Activated B cell treated with CpG ODN at 0.5 μM for 24 hours (primary cell): ENCODE results near the gene SIPA1. TPM values are rescaled to one million over a fixed set of nuclear protein-coding genes. Genes with fewer than 3 reads are reported as not detected.

Experiments
- ATAC-seq: fragments of 200-7000 bp; cut with Tn5 transposase; one replicate; pipeline ENCODE4 v1.10.0; 2021; ENCODE audit warnings: low read depth, mild to moderate bottlenecking, moderate library complexity
- CTCF ChIA-PET: fragments of 350-600 bp; sonication (Branson Sonifier 250); formaldehyde crosslinking; loops from one replicate; lab custom pipeline; 2021; ENCODE audit warnings: antibody characterized with exemption; lab: Charles Lee
- POLR2A ChIA-PET: fragments of 350-600 bp; sonication (Branson Sonifier 250); formaldehyde crosslinking; loops from one replicate; lab custom pipeline; 2021; ENCODE audit warnings: antibody characterized with exemption; lab: Charles Lee
- DNase-seq: peaks from one replicate; pipeline ENCODE4 v3.0.0; 2022
- H3K27ac Mint-ChIP-seq: one replicate; pipeline ENCODE4 v1.8.0; 2020; ENCODE audit warnings: mixed read lengths
- H3K27me3 Mint-ChIP-seq: one replicate; pipeline ENCODE4 v1.8.0; 2021; ENCODE audit warnings: mixed read lengths
- H3K36me3 Mint-ChIP-seq: one replicate; pipeline ENCODE4 v1.8.0; 2021; ENCODE audit warnings: low read depth, mixed read lengths
- H3K4me1 Mint-ChIP-seq: one replicate; pipeline ENCODE4 v1.8.0; 2021; ENCODE audit warnings: mixed read lengths
- H3K4me3 Mint-ChIP-seq: one replicate; pipeline ENCODE4 v1.8.0; 2020; ENCODE audit warnings: mild to moderate bottlenecking, mixed read lengths
- H3K9me3 Mint-ChIP-seq: one replicate; pipeline ENCODE4 v1.8.0; 2020; ENCODE audit warnings: mixed read lengths
- intact Hi-C: fragments of 100-400 bp; cut with micrococcal nuclease; formaldehyde crosslinking; loops from one replicate; pipeline ENCODE4 v1.15.1; 2024
- total RNA-seq: library from RNA; stranded (reverse); gene quantifications from 2 replicates; pipeline ENCODE4 v1.2.3, GENCODE V29; 2022
- TF ChIP-seq, protein P1 (sequence below): fragments of 200-600 bp; IDR thresholded peaks from one replicate; pipeline ENCODE4 v1.8.0; 2022; ENCODE audit warnings: antibody characterized with exemption, mild to moderate bottlenecking

SIPA1 gene
- total RNA-seq, 1 donor from 2014 or later, result 252 TPM

DNA sequence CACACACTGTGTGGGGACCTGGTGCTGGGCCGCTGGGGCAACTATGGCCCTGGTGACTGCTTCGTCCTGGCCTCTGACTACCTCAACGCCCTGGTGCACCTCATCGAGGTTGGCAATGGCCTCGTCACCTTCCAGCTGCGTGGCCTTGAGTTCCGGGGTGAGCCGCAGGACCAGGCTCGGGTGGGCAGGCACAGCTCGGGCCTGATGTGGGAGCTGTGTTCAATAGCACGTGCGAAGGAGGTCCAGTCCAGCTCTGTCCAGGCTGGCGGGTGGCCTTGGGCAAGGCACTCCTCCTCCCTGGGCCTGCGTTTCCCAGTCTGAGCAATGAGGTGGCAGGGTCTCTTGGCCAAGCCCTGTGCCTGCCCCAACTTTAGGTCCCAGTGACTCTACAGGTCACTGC lies 8.3 kb upstream of the SIPA1 start:
- TF ChIP-seq, protein P1, sequence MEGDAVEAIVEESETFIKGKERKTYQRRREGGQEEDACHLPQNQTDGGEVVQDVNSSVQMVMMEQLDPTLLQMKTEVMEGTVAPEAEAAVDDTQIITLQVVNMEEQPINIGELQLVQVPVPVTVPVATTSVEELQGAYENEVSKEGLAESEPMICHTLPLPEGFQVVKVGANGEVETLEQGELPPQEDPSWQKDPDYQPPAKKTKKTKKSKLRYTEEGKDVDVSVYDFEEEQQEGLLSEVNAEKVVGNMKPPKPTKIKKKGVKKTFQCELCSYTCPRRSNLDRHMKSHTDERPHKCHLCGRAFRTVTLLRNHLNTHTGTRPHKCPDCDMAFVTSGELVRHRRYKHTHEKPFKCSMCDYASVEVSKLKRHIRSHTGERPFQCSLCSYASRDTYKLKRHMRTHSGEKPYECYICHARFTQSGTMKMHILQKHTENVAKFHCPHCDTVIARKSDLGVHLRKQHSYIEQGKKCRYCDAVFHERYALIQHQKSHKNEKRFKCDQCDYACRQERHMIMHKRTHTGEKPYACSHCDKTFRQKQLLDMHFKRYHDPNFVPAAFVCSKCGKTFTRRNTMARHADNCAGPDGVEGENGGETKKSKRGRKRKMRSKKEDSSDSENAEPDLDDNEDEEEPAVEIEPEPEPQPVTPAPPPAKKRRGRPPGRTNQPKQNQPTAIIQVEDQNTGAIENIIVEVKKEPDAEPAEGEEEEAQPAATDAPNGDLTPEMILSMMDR, result no peak
- Mint-ChIP-seq H3K9me3 (no peaks in the 10 kb centered on the region), H3K27ac (no peak overlapping the region), H3K27me3 (no peaks in the 10 kb centered on the region), H3K36me3 (peaks cover 70% of the 10 kb centered on the region), H3K4me1 (peaks cover 9% of the 10 kb centered on the region), H3K4me3 (no peak overlapping the region)
- ATAC-seq, result no peak
- CTCF ChIA-PET, result no interaction called here
- POLR2A ChIA-PET, result interaction anchor here (0.6 to 0.7 kb wide), 2 partner anchors 9 to 28 kb away, joined by 3 to 10 read pairs; no protein-coding TSS in a partner anchor
- intact Hi-C loops, result no loop called here
- DNase-seq, result no peak

DNA sequence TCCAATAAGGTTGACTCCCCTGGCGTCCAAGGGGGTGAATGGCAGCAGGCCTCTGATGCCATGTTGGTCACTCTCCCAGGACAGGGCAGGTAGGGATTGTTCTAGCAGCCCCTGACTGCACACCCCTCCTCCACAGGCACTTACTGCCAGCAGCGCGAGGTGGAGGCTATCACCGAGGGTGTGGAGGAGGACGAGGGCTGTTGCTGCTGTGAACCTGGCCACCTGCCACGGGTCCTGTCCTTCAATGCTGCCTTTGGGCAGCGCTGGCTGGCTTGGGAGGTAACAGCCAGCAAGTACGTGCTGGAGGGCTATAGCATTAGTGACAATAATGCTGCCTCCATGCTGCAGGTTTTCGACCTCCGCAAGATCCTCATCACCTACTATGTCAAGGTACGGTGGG lies 7.7 kb upstream of the SIPA1 start:
- TF ChIP-seq, protein P1, result no peak
- peaks cover 71% of the 10 kb centered on the region for H3K36me3 Mint-ChIP-seq
- ChIA-PET CTCF (no interaction called here), POLR2A (interaction anchor here (0.6 to 16.1 kb wide), 2 partner anchors 27 to 28 kb away, joined by 10 to 617 read pairs; partner anchors contain the start of gene RELA)
- DNase-seq, result no peak
- ATAC-seq, result no peak
- H3K27ac Mint-ChIP-seq, result no peak overlapping the region
- H3K4me3 Mint-ChIP-seq, result no peak overlapping the region
- peaks cover 9% of the 10 kb centered on the region for H3K4me1 Mint-ChIP-seq
- no peaks in the 10 kb centered on the region for H3K27me3 Mint-ChIP-seq
- no peaks in the 10 kb centered on the region for H3K9me3 Mint-ChIP-seq
- intact Hi-C loops, result no loop called here

DNA sequence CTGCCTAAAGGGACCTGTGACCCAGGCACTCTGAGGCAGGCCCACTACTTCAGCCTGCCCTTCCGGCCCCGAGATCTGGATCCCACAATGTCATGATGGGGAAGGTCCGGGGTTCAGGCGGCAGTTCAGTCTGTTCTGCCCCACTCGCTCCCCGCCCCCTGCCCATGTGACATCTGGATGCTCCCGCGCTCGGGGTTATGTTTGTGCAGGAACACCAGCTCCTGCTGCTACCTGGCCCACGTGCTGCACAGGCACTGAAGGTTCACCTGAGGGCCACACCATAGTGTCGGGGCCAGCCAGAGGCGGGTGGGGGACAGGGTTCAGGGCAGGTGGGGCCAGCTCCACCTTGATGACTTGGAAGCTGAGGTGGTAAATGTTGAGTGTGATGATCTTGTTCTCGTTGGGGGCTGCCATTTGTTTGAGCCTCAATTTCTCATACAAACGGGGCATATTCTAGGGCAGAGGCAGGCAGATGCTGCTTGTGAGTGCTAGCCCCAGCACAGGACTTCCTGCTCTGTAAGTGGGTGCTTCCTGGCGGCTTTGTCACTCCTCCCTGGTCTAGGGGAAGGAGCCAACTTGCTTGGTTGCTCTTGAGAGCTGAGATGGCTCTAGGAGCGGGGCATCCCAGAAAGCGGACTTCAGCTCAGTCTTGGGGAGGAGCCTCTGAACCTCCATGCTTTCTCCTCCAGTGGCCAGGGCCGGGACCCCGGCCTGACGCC lies 4.4 kb upstream of the SIPA1 start:
- peaks cover 56% of the 10 kb centered on the region for H3K36me3 Mint-ChIP-seq
- H3K27ac Mint-ChIP-seq, result no peak overlapping the region
- POLR2A ChIA-PET, result interaction anchor here (0.9 to 16.1 kb wide), 3 partner anchors 11 to 136 kb away, joined by 6 to 617 read pairs (median 7); partner anchors contain the start of gene RELA
- intact Hi-C loops, result no loop called here
- CTCF ChIA-PET, result no interaction called here
- no peaks in the 10 kb centered on the region for H3K9me3 Mint-ChIP-seq
- TF ChIP-seq, protein P1, result no peak
- no peak overlapping the region for H3K4me3 Mint-ChIP-seq
- DNase-seq (no peak), ATAC-seq (no peak)
- no peaks in the 10 kb centered on the region for H3K27me3 Mint-ChIP-seq
- peaks cover 15% of the 10 kb centered on the region for H3K4me1 Mint-ChIP-seq

DNA sequence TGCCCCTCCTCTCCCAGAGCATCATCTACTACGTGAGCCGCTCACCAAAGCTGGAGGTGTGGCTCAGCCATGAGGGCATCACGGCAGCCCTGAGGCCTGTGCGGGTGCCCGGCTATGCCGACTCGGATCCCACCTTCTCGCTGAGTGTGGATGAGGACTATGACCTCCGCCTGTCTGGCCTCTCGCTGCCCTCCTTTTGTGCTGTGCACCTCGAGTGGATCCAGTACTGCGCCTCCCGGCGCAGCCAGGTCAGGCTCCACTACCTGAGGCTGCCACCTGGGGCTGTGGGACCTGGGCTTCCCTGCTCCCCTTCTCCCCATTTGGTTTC lies 3.8 kb upstream of the SIPA1 start:
- H3K9me3 Mint-ChIP-seq, result no peaks in the 10 kb centered on the region
- intact Hi-C loops, result no loop called here
- H3K36me3 Mint-ChIP-seq, result peaks cover 52% of the 10 kb centered on the region
- no peaks in the 10 kb centered on the region for H3K27me3 Mint-ChIP-seq
- H3K27ac Mint-ChIP-seq, result no peak overlapping the region
- CTCF ChIA-PET, result no interaction called here
- DNase-seq (no peak), ATAC-seq (no peak)
- H3K4me3 Mint-ChIP-seq, result no peak overlapping the region
- H3K4me1 Mint-ChIP-seq, result peaks cover 20% of the 10 kb centered on the region
- POLR2A ChIA-PET, result interaction anchor here (0.9 to 16.1 kb wide), 2 partner anchors 23 to 136 kb away, joined by 7 to 617 read pairs; partner anchors contain the start of gene RELA
- TF ChIP-seq, protein P1, result no peak

DNA sequence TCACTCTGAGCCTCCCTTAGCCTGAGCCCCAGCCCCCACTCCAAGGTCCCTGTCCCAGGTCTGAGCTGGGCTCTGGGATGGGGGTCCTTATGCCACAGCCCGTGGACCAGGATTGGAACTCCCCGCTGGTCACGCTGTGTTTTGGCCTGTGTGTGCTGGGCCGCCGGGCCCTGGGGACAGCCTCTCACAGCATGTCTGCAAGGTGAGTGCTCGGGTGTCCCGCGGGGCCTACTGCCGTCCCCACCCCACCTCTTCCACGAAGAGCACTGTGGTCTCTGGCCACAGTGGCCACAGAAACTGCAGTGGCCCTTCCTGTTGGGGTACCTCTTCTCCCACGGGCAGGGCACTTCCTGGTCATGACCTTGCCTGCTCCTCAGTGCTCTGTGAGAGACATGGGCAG lies 3.5 kb upstream of the SIPA1 start:
- Mint-ChIP-seq H3K9me3 (no peaks in the 10 kb centered on the region), H3K36me3 (peaks cover 49% of the 10 kb centered on the region), H3K27ac (no peak overlapping the region)

More for the DNA sequence above, 3.5 kb upstream of the SIPA1 start:
- intact Hi-C loops, result no loop called here
- POLR2A ChIA-PET, result interaction anchor here (0.9 to 16.1 kb wide), 2 partner anchors 23 to 135 kb away, joined by 7 to 617 read pairs; partner anchors contain the start of gene RELA
- CTCF ChIA-PET, result no interaction called here
- Mint-ChIP-seq H3K4me1 (peaks cover 23% of the 10 kb centered on the region), H3K27me3 (no peaks in the 10 kb centered on the region), H3K4me3 (no peak overlapping the region)
- ATAC-seq (no peak), DNase-seq (no peak)
- TF ChIP-seq, protein P1, result no peak
